GM23248 (cell line): Measurements from ENCODE around the gene SH3PXD2A. TPM values are rescaled to one million over a fixed set of nuclear protein-coding genes. Genes with fewer than 3 reads are reported as not detected.

Source experiments
- DNase-seq: peaks from one replicate; pipeline ENCODE4 v3.0.0-alpha.2; 2015
- H2AFZ ChIP-seq: fragments of 200-600 bp; sonication (generic); 2 replicates; pipeline ENCODE4 v1.6.1; 2016; ENCODE audit warnings: antibody characterized with exemption
- H3F3A ChIP-seq: fragments of 200-600 bp; sonication (generic); 2 replicates; pipeline ENCODE4 v1.6.1; 2016; ENCODE audit warnings: mild to moderate bottlenecking, antibody characterized with exemption, mixed run types; ENCODE audit not compliant: insufficient read depth
- H3K27ac ChIP-seq: fragments of 200-600 bp; sonication (generic); 2 replicates; pipeline ENCODE4 v1.5.1; 2016; ENCODE audit warnings: mild to moderate bottlenecking
- H3K27me3 ChIP-seq: fragments of 200-600 bp; sonication (generic); replicated peaks from 2 replicates; pipeline ENCODE4 v1.6.1; 2016; ENCODE audit warnings: mild to moderate bottlenecking; ENCODE audit not compliant: insufficient read depth
- H3K36me3 ChIP-seq: fragments of 200-600 bp; sonication (generic); 2 replicates; pipeline ENCODE4 v1.6.1; 2016; ENCODE audit warnings: low read depth, mild to moderate bottlenecking
- H3K4me1 ChIP-seq: fragments of 200-600 bp; sonication (generic); 2 replicates; pipeline ENCODE4 v1.6.1; 2016; ENCODE audit warnings: mild to moderate bottlenecking; ENCODE audit not compliant: insufficient read depth
- H3K4me2 ChIP-seq: fragments of 200-600 bp; sonication (generic); one replicate; pipeline ENCODE4 v1.6.1; 2016; ENCODE audit warnings: mild to moderate bottlenecking; ENCODE audit not compliant: unreplicated experiment
- H3K4me3 ChIP-seq: fragments of 200-600 bp; sonication (generic); 2 replicates; pipeline ENCODE4 v1.5.1; 2016; ENCODE audit warnings: mild to moderate bottlenecking
- H3K79me2 ChIP-seq: fragments of 200-600 bp; sonication (generic); 2 replicates; pipeline ENCODE4 v1.6.1; 2016; ENCODE audit warnings: mild to moderate bottlenecking; ENCODE audit not compliant: insufficient read depth
- H3K9ac ChIP-seq: fragments of 200-600 bp; sonication (generic); 2 replicates; pipeline ENCODE4 v1.6.1; 2016; ENCODE audit warnings: mild to moderate bottlenecking
- H3K9me2 ChIP-seq: fragments of 200-600 bp; sonication (generic); 2 replicates; pipeline ENCODE4 v1.6.1; 2016; ENCODE audit warnings: mixed run types, mild to moderate bottlenecking, moderate library complexity; ENCODE audit not compliant: insufficient read depth
- H3K9me3 ChIP-seq: fragments of 200-600 bp; sonication (generic); one replicate; pipeline ENCODE4 v1.6.1; 2017; ENCODE audit warnings: low read depth
- H4K20me1 ChIP-seq: fragments of 200-600 bp; sonication (generic); 2 replicates; pipeline ENCODE4 v1.6.0; 2016; ENCODE audit not compliant: insufficient read depth
- EZH2 ChIP-seq: fragments of 200-600 bp; sonication (generic); IDR thresholded peaks from 2 replicates; pipeline ENCODE4 v1.6.1; 2018; ENCODE audit warnings: antibody characterized with exemption, mild to moderate bottlenecking; ENCODE audit not compliant: insufficient read depth, poor library complexity, severe bottlenecking
- EZH2phosphoT487 ChIP-seq: fragments of 200-600 bp; sonication (generic); IDR thresholded peaks from 2 replicates; pipeline ENCODE4 v1.6.1; 2018; ENCODE audit warnings: antibody characterized with exemption, moderate library complexity, mild to moderate bottlenecking, low read depth; ENCODE audit not compliant: insufficient read depth
- WGBS, 2 experiments: methylation state at CpG; one replicate each; pipeline ENCODE4 v1.1.6; 2015 to 2017; ENCODE audit warnings: low lambda C conversion rate in 2 of 2, low coverage in 1 of 2; ENCODE audit errors: missing lambda C conversion rate in 2 of 2; 5-methylcytosine and 5-hydroxymethylcytosine counted together
- in situ Hi-C: fragments of 300-500 bp; cut with MboI; formaldehyde crosslinking; loops from 2 replicates; pipeline ENCODE4 v1.15.0; 2020
- polyA plus RNA-seq: library from polyadenylated mRNA; unstranded; fragments of >200 nt; fragmentation: Nextera tagmentation; extraction: Ambion mirVana; gene quantifications from 2 replicates; pipeline ENCODE4 v1.2.1, GENCODE V29; 2016
- total RNA-seq: library from RNA; depleted of rRNA; stranded (reverse); fragments of >200 nt; shearing (Covaris generic); gene quantifications from 2 replicates; pipeline ENCODE4 v1.2.3, GENCODE V29; 2014

The SH3PXD2A gene
- total and polyA plus RNA-seq, 2 experiments from 2014 or later = 34.0 to 58.0 TPM

GRCh38 chr10:103685880-103686669 lies 169.3 kb downstream of the SH3PXD2A start:
- Histone ChIP-seq H3K4me3 (no peak overlapping the region), H3K9me3 (no peaks in the 10 kb centered on the region), H3K79me2 (peaks cover 18% of the 10 kb centered on the region), H3K4me1 (peaks cover 18% of the 10 kb centered on the region), H3K9me2 (no peaks in the 10 kb centered on the region), H3K27me3 (no peaks in the 10 kb centered on the region), H3F3A (no peaks in the 10 kb centered on the region; the same call in 1 of the 2 replicates), H2AFZ (no peak overlapping the region), H3K36me3 (no peaks in the 10 kb centered on the region), H3K27ac (peak overlapping the region; percentile 40), H4K20me1 (no peaks in the 10 kb centered on the region), H3K9ac (peak overlapping the region; percentile 30), H3K4me2 (no peak overlapping the region)
- TF ChIP-seq EZH2 (no peak), EZH2phosphoT487 (no peak)
- DNase-seq = peak; percentile 84
- WGBS, 2 experiments = 13 to 14% methylated on average over 8 of the region's 8 CpGs
- in situ Hi-C loops = no loop called here

DNA sequence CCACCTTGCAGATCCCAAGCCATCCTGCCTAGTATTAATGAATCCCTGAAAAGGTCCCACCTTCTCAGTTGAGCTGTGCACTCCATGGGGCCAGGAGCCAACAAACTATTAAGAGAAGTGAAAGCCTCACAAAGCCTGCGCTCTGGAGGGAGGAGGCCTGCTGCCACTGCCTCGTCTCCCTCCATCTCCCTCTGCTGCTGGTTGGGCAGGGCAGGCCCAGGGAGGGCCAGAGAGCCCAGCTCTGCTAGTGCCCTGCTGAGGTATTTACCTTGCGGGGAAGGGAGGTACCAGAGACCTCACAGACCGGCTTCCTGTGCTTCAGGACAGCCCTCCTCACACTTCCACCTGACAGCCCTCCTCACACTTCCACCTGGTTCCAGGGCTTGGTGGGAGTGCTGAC lies 171.5 kb downstream of the SH3PXD2A start:
- no peak overlapping the region for H2AFZ ChIP-seq
- peaks cover 35% of the 10 kb centered on the region for H3K4me1 ChIP-seq
- H3K4me2 ChIP-seq = no peak overlapping the region
- H3K9me2 ChIP-seq = no peaks in the 10 kb centered on the region
- H3K9ac ChIP-seq = no peak overlapping the region
- H3F3A ChIP-seq = peaks cover 12% of the 10 kb centered on the region
- in situ Hi-C loops = loop anchor here (5.0 kb wide), 1 partner anchor 82 kb away; no protein-coding TSS in a partner anchor
- WGBS, 2 experiments = 92 to 95% methylated on average over 4 of the region's 4 CpGs
- H3K4me3 ChIP-seq = no peak overlapping the region
- peaks cover 31% of the 10 kb centered on the region for H3K79me2 ChIP-seq
- no peaks in the 10 kb centered on the region for H3K9me3 ChIP-seq
- no peaks in the 10 kb centered on the region for H3K36me3 ChIP-seq
- no peak for DNase-seq
- H3K27ac ChIP-seq = no peak overlapping the region
- no peaks in the 10 kb centered on the region for H4K20me1 ChIP-seq
- TF ChIP-seq EZH2 (no peak), EZH2phosphoT487 (no peak)
- no peaks in the 10 kb centered on the region for H3K27me3 ChIP-seq

- H3K27ac ChIP-seq = peak overlapping the region; percentile 70
- H3K4me2 ChIP-seq = no peak overlapping the region
- peaks cover 35% of the 10 kb centered on the region for H3K79me2 ChIP-seq
- peak; percentile 59 for DNase-seq
- in situ Hi-C loops = loop anchor here (5.0 kb wide), 1 partner anchor 80 kb away; no protein-coding TSS in a partner anchor
- no peaks in the 10 kb centered on the region for H4K20me1 ChIP-seq
- H3K4me3 ChIP-seq = no peak overlapping the region
- no peaks in the 10 kb centered on the region for H3K27me3 ChIP-seq
- H3K9me2 ChIP-seq = no peaks in the 10 kb centered on the region
- H3K9me3 ChIP-seq = no peaks in the 10 kb centered on the region
- H3K36me3 ChIP-seq = no peaks in the 10 kb centered on the region
- peak overlapping the region; percentile 54 for H3K9ac ChIP-seq
- peaks cover 43% of the 10 kb centered on the region for H3K4me1 ChIP-seq
- no peak for TF ChIP-seq EZH2phosphoT487
- no peak for TF ChIP-seq EZH2
- peaks cover 19% of the 10 kb centered on the region for H3F3A ChIP-seq
- no peak overlapping the region for H2AFZ ChIP-seq
- WGBS, 2 experiments = 38 to 43% methylated on average over 12 of the region's 12 CpGs
Measured at GRCh38 chr10:103682631-103683030, 172.7 kb downstream of the SH3PXD2A start.

GRCh38 chr10:103681617-103682399 lies 173.6 kb downstream of the SH3PXD2A start:
- in situ Hi-C loops = loop anchor here (5.0 kb wide), 1 partner anchor 80 kb away; no protein-coding TSS in a partner anchor
- Histone ChIP-seq H3K27ac (peak overlapping the region; percentile 70), H4K20me1 (no peaks in the 10 kb centered on the region), H3K4me2 (no peak overlapping the region), H3K4me1 (peaks cover 47% of the 10 kb centered on the region), H3K4me3 (no peak overlapping the region), H3K36me3 (no peaks in the 10 kb centered on the region), H3F3A (peaks cover 24% of the 10 kb centered on the region), H3K9me2 (no peaks in the 10 kb centered on the region), H3K79me2 (peaks cover 35% of the 10 kb centered on the region), H3K27me3 (no peaks in the 10 kb centered on the region), H2AFZ (no peak overlapping the region), H3K9ac (peak overlapping the region; percentile 54), H3K9me3 (no peaks in the 10 kb centered on the region)
- DNase-seq = peak; percentile 73
- TF ChIP-seq EZH2phosphoT487 (no peak), EZH2 (no peak)
- WGBS, 2 experiments = 59 to 63% methylated on average over 29 of the region's 29 CpGs
